ENCODE measurements around the gene CLDN6. TPM values are rescaled to one million over a fixed set of nuclear protein-coding genes. Genes with fewer than 3 reads are reported as not detected.
A peak's percentile ranks its signal among the peaks of the same experiment; 100 is the strongest.

CLDN6 gene
- total and polyA plus RNA-seq, 2 of the 13 experiments (the other 11 are each of a cell fraction or from before 2014, with no cell fraction given), result 5.9 to 7.6 TPM

GRCh38 chr16:3023669-3024478 is 5.9 kb upstream of the CLDN6 start, which contains the start of the genes HCFC1R1 and THOC6 (continued):
- peak; percentile 79 for TF ChIP-seq SRY (CRISPR knock-in tag; IDR thresholded peaks at IDR 0.05)
- TF ChIP-seq THAP11 (CRISPR knock-in tag; IDR thresholded peaks at IDR 0.05), result peak; percentile 100
- no peak for TF ChIP-seq CENPT (CRISPR knock-in tag; IDR thresholded peaks at IDR 0.05; ENCODE audit: low read depth)
- TF ChIP-seq ZNF296 (CRISPR knock-in tag; conservative IDR thresholded peaks at IDR 0.05), result no peak
- peak; percentile 69 for TF ChIP-seq KMT2B (CRISPR knock-in tag; IDR thresholded peaks at IDR 0.05)
- TF ChIP-seq ATAD3A (CRISPR knock-in tag; IDR thresholded peaks at IDR 0.05), result no peak
- TF ChIP-seq MTA1 (CRISPR knock-in tag; IDR thresholded peaks at IDR 0.05; ENCODE audit: borderline replicate concordance), result no peak
- TF ChIP-seq, protein P1, sequence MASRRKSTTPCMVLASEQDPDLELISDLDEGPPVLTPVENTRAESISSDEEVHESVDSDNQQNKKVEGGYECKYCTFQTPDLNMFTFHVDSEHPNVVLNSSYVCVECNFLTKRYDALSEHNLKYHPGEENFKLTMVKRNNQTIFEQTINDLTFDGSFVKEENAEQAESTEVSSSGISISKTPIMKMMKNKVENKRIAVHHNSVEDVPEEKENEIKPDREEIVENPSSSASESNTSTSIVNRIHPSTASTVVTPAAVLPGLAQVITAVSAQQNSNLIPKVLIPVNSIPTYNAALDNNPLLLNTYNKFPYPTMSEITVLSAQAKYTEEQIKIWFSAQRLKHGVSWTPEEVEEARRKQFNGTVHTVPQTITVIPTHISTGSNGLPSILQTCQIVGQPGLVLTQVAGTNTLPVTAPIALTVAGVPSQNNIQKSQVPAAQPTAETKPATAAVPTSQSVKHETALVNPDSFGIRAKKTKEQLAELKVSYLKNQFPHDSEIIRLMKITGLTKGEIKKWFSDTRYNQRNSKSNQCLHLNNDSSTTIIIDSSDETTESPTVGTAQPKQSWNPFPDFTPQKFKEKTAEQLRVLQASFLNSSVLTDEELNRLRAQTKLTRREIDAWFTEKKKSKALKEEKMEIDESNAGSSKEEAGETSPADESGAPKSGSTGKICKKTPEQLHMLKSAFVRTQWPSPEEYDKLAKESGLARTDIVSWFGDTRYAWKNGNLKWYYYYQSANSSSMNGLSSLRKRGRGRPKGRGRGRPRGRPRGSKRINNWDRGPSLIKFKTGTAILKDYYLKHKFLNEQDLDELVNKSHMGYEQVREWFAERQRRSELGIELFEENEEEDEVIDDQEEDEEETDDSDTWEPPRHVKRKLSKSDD (CRISPR knock-in tag; IDR thresholded peaks at IDR 0.05; ENCODE audit: low read depth), result no peak; the same call in 1 of the 2 replicates
- TF ChIP-seq RFX5 (IDR thresholded peaks at IDR 0.05; ENCODE audit: low read depth, low read length), result no peak
- peak; percentile 86; the same call in 1 of the 2 replicates for TF ChIP-seq ZNF776 (CRISPR knock-in tag; IDR thresholded peaks at IDR 0.05)
- TF ChIP-seq WIZ (CRISPR knock-in tag; IDR thresholded peaks at IDR 0.05), result no peak
- TF ChIP-seq, protein P2, sequence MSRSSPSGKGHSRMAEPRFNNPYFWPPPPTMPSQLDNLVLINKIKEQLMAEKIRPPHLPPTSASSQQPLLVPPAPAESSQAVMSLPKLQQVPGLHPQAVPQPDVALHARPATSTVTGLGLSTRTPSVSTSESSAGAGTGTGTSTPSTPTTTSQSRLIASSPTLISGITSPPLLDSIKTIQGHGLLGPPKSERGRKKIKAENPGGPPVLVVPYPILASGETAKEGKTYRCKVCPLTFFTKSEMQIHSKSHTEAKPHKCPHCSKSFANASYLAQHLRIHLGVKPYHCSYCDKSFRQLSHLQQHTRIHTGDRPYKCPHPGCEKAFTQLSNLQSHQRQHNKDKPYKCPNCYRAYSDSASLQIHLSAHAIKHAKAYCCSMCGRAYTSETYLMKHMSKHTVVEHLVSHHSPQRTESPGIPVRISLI (CRISPR knock-in tag; IDR thresholded peaks at IDR 0.05; ENCODE audit: borderline replicate concordance), result peak; percentile 53; the same call in 1 of the 2 replicates
- TF ChIP-seq, protein P3, sequence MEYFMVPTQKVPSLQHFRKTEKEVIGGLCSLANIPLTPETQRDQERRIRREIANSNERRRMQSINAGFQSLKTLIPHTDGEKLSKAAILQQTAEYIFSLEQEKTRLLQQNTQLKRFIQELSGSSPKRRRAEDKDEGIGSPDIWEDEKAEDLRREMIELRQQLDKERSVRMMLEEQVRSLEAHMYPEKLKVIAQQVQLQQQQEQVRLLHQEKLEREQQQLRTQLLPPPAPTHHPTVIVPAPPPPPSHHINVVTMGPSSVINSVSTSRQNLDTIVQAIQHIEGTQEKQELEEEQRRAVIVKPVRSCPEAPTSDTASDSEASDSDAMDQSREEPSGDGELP (IDR thresholded peaks at IDR 0.05; ENCODE audit: borderline replicate concordance, low read depth), result peak; percentile 85; the same call in 1 of the 2 replicates
- TF ChIP-seq TP53 (CRISPR knock-in tag; conservative IDR thresholded peaks at IDR 0.05), result no peak
- peak; percentile 42; the same call in 1 of the 2 replicates for TF ChIP-seq MED1 (CRISPR knock-in tag; IDR thresholded peaks at IDR 0.05)
- TF ChIP-seq KLF13 (CRISPR knock-in tag; IDR thresholded peaks at IDR 0.05), result no peak
- TF ChIP-seq, protein P4, sequence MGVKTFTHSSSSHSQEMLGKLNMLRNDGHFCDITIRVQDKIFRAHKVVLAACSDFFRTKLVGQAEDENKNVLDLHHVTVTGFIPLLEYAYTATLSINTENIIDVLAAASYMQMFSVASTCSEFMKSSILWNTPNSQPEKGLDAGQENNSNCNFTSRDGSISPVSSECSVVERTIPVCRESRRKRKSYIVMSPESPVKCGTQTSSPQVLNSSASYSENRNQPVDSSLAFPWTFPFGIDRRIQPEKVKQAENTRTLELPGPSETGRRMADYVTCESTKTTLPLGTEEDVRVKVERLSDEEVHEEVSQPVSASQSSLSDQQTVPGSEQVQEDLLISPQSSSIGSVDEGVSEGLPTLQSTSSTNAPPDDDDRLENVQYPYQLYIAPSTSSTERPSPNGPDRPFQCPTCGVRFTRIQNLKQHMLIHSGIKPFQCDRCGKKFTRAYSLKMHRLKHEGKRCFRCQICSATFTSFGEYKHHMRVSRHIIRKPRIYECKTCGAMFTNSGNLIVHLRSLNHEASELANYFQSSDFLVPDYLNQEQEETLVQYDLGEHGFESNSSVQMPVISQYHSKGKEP (CRISPR knock-in tag; IDR thresholded peaks at IDR 0.05), result 0 out of 2 replicates have a peak, but pooled peaks have one; percentile 27
- no peak for TF ChIP-seq ZNF576 (CRISPR knock-in tag; IDR thresholded peaks at IDR 0.05)
- no peak for TF ChIP-seq MAF1 (CRISPR knock-in tag; IDR thresholded peaks at IDR 0.05; ENCODE audit: borderline replicate concordance)
- TF ChIP-seq, protein P5, sequence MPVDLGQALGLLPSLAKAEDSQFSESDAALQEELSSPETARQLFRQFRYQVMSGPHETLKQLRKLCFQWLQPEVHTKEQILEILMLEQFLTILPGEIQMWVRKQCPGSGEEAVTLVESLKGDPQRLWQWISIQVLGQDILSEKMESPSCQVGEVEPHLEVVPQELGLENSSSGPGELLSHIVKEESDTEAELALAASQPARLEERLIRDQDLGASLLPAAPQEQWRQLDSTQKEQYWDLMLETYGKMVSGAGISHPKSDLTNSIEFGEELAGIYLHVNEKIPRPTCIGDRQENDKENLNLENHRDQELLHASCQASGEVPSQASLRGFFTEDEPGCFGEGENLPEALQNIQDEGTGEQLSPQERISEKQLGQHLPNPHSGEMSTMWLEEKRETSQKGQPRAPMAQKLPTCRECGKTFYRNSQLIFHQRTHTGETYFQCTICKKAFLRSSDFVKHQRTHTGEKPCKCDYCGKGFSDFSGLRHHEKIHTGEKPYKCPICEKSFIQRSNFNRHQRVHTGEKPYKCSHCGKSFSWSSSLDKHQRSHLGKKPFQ (CRISPR knock-in tag; IDR thresholded peaks at IDR 0.05; ENCODE audit: insufficient replicate concordance), result peak; percentile 68
- no peak for TF ChIP-seq SETDB1 (CRISPR knock-in tag; IDR thresholded peaks at IDR 0.05; ENCODE audit: borderline replicate concordance)
